Measurements from ENCODE around the gene ZSCAN5B.
"Not testable (repeated sequence)": the region's sequence is repeated elsewhere in the genome, so short reads cannot be mapped to it uniquely, and the experiment has no call there.

ZSCAN5B gene, protein sequence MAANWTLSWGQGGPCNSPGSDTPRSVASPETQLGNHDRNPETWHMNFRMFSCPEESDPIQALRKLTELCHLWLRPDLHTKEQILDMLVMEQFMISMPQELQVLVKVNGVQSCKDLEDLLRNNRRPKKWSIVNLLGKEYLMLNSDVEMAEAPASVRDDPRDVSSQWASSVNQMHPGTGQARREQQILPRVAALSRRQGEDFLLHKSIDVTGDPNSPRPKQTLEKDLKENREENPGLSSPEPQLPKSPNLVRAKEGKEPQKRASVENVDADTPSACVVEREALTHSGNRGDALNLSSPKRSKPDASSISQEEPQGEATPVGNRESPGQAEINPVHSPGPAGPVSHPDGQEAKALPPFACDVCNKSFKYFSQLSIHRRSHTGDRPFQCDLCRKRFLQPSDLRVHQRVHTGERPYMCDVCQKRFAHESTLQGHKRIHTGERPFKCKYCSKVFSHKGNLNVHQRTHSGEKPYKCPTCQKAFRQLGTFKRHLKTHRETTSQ

DNA sequence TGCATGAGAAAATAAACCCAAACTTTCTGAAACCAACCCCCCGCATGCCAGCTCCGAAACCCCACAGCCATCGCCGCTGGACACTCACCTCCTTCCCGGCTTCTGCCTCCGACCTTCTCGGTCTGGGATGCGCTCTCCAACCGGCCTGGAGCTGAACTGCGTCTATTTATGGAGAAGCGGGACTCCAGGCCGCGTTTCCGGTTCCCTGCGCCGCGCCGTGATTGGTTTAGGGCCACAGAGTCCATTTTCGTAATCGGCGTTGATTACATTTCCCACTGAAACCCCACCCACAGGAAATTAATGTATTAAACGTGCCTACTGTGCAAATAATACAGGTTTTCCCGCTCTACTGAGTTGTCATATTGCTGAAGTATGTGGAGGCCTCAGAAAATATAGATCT, at the start of gene ZSCAN5B:
TSS of gene ZSCAN5B (minus strand) at position 138 of the 400 bp plus-strand sequence. CDS start 4,731 bp downstream, outside the sequence.
- not testable (repeated sequence) for DNase-seq

- DNase-seq, result not testable (repeated sequence)
Observed at GRCh38 chr19:56245764-56246163, 48.2 kb upstream of the ZSCAN5B start.

- DNase-seq, result no peak
Observed at GRCh38 chr19:56245121-56245740, 47.6 kb upstream of the ZSCAN5B start.

DNA sequence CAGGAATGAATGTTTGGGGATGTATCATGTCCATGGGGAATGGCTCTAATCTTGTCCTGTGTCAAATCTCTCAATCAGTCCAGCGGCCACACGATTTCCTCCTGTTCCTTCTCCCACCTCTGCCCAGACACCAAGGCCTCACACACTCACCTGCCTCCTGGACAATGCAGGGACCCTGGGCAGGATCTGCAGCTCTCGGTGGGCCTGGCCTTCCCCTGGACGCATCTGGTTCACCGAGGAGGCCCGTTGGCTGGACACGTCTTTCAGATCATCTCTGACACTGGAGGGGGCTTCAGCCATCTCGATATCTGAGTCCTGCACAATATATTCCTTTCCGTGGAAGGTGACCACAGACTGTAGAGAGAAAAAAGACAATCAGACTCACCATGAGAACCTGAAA, 25.9 kb upstream of the ZSCAN5B start:
- DNase-seq, result no peak

DNA sequence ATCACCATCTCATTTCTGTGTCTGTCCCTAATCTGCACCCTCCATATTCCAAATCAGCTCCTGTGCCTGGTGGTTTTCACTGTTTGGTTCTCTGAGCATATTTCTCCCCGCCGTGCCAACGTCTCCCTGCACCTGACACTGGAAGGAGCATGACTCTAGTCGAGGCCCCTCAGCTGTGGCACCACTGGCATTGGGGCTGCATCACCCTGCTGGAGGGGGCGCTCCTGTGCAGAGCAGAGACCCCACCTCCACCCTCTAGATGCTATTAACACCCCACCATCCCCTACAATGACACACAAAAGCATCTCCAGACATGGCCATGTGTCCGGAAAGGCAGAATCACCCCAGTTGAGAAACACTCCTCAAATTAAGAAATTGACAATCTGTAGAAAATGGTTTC, 25.3 kb upstream of the ZSCAN5B start:
- DNase-seq, result no peak

- DNase-seq, result no peak
Observed at GRCh38 chr19:56221851-56222250, 24.3 kb upstream of the ZSCAN5B start.

DNA sequence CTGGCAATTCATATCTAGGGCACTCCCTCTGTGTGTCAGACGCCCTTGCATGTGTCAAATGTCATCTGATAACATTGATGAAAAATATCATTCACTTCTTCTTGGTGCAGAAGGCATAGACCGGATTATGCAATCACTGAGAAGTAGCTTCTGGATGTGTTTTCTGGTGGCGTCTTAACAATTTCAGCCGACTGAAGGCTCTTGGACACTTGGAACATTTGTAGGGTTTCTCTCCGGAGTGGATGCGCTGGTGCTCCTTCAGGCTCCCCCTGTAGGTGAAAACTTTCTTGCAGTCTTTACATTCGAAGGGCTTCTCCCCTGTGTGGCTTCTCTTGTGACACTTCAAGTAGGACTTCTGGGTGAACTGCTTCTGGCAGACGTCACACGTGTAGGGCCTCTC, 23.9 kb upstream of the ZSCAN5B start:
- DNase-seq, result not testable (repeated sequence)

DNA sequence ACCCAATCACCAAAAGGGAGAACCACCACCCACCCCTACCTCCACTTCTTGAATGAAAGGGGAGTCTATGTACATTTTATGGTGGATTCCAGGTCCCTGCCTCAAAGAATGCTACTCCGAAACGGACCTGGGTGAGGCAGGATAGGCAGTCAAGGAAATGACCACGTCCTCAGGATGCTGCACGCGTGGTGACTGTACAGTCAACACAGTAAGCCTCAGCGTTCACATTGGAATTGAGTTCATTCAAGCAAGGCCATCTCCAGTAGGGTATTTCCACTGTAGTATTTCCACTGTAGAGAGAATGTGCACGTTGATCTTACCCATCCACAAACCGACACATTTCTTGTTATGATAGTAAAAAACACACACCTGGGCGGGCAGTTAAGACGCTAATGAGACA, 21.4 kb upstream of the ZSCAN5B start:
- DNase-seq, result no peak

DNA sequence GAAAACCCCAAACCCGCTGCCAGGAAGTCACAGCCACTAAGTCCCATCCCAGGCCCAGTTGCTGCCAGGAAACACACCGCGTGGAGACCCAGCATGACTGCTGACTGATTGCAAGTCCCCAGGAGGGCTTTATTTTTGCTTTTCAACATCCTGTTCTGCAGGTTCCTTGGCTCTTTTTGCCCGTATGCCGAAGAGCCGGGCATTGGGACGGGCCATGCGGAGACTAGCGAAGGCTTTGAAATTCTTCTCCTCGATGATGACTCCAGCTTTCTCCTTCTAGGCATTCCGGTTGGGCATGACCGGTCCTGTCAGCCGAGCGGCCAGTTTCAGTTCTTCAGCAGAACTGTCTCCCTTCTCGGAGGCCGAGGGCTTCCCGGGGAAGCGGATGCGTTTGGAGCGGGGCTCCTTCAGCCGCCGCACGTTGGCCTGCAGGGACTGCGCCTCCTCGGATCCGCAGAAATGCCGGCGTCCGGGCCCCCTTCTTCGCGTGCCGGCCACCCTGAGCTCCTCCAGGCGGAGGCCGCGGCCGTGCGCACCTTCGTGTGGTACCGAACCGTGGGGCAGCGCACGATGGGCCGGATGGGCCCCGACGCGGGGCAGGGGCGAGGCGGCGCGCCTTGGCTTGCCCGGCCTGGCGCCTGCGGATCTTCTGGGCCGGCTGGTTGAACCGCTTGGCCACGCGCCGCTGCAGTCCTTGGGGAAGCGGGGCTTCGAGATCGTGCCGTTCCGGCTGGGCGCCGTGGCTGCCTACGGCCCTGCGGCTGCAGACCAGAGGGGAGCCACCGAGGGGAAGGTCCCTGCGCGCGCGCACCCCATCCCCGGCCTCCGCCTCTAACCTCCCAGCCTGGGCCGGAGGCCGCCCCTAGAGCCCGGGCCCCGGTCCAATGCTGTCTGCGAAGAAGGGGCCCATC, 19.7 kb upstream of the ZSCAN5B start:
- DNase-seq, result no peak

- DNase-seq, result no peak
Observed at GRCh38 chr19:56211718-56212117, 14.1 kb upstream of the ZSCAN5B start.

- not testable (repeated sequence) for DNase-seq
Observed at GRCh38 chr19:56210036-56210435, 12.5 kb upstream of the ZSCAN5B start.

DNA sequence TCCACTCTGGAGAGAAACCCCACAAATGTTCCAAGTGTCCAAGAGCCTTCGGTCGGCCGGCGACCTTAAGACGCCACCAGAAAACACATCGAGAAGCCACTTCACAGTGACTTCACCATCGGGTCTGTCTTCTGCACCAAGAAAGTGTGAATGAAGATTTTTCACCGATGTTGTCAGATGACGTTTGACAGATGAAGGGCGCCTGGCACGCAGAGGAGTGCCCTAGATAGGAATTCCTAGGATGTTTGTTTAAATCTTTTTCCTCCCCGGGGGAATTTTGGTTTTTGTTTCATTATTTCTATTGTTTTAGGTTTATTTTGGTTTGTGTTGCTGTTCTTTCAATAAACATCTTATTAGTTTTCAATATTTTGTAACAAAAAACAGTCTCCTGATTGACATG, 11.5 kb upstream of the ZSCAN5B start:
- DNase-seq, result no peak

DNA sequence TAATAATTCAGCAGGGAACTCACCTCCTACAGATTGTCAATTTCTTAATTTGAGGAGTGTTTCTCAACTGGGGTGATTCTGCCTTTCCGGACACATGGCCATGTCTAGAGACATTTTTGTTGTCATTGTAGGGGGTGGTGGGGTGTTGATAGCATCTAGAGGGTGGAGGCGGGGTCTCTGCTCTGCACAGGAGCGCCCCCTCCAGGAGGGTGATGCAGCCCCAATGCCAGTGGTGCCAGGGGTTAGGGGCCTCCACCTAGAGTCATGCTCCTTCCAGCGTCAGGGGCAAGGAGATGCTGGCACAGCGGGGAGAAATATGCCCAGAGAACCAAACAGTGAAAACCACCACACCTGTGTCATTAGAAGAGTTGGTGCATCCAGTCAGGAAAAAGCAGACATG, 10.0 kb upstream of the ZSCAN5B start:
- not testable (repeated sequence) for DNase-seq

DNA sequence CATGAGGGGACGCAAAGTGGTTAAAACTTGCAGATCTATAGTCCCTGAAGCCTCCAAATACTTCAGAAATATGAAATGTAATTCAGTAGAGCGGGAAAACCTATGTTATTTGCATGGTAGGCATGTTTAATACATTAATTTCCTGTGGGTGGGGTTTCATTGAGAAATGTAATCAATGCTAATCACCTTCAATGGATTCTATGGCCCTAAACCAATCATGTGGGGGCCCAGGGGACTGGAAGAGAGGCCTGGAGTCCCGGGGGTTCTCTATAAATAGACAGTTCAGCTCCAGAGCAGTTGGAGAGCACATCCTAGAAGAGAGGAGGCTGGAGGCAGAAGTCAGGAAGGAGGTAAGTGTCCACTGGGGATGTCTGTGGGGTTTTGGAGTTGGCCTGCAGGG, 4.4 kb upstream of the ZSCAN5B start, which contains the start of gene ZSCAN5C:
TSS of gene ZSCAN5C (plus strand) at position 301 of the 400 bp plus-strand sequence. CDS start 3,641 bp downstream, outside the sequence.
- DNase-seq, result no peak

DNA sequence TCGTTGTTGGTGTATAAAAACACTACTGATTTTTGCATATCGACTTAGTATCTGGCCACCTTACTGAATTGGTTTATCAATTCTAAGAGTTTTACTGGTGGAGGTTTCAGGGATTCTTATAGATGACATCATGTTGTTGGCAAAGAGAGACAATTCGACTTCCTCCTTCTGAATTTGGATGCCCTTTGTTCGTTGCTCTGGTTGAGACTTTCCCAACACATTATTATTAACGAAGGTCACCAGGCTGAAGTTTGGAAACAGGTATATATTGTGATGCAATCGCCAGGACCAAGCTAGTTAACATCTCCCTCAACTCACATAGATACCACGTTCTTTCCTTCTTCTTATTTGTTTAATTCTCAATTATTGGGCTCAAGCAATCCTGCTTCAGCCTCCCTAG, 2.1 kb upstream of the ZSCAN5B start:
- no peak for DNase-seq

- no peak for DNase-seq
Observed at GRCh38 chr19:56193981-56194640, 3.5 kb downstream of the ZSCAN5B start.

GRCh38 chr19:56191711-56192110, 5.9 kb downstream of the ZSCAN5B start:
- DNase-seq, result no peak

DNA sequence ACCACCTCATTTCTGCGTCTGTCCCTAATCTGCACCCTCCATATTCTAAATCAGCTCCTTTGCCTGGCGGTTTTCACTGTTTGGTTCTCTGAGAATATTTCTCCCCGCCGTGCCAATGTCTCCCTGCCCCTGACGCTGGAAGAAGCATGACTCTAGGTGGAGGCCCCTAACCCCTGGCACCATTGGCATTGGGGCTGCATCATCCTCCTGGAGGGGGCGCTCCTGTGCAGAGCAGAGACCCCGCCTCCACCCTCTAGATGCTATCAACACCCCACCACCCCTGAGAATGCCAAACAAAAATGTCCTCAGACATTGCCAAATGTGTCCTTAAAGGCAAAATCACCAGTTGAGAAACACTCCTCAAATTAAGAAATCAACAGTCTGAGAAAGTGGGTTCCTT, 6.5 kb downstream of the ZSCAN5B start:
- DNase-seq, result no peak

DNA sequence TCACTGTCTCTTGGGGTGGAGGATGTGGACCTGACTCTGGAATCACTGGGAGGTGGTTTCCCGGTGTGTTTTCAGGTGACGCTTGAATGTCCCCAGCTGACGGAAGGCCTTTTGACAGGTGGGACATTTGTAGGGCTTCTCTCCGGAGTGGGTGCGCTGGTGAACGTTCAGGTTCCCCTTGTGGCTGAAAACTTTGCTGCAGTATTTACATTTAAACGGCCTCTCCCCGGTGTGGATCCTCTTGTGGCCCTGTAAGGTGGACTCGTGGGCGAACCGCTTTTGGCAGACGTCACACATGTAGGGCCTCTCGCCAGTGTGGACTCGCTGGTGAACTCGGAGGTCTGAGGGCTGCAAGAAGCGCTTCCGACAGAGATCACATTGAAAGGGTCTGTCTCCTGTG, 7.8 kb downstream of the ZSCAN5B start:
- DNase-seq, result no peak

DNA sequence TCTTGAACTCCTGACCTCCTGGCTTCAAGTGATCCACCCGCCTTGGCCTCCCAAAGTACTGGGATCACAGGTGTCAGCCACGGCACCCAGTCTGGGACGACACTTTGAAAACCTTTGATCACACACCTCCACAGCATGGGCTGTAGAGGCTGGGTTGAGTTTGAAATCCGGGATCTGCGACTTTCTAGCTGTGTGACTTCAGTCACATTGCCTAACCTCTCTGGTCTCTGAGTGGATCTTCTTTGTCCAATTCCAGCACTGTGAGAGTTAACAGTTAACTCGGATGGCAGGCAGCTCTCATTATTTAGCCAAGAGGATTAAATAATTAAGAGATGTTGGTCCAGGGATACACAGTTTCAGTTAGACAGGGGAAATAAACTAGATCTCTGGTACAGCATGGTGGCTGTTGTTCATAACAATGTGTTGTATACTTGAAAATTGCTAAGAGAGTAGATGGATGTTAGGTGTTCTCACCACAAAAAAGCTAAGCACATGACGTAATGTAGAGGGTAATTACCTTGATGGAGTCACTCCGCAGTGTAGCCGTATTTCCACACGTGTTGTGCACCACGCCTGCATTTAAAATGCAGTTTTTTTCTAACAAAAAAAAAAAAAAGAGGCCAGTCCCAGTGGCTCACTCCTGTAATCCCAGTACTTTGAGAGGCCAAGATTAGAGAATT, 19.9 kb downstream of the ZSCAN5B start:
- no peak for DNase-seq

GRCh38 chr19:56176881-56177280, 20.7 kb downstream of the ZSCAN5B start:
- DNase-seq, result no peak

GRCh38 chr19:56176310-56176709, 21.3 kb downstream of the ZSCAN5B start:
- not testable (repeated sequence) for DNase-seq
